ENCODE results near the gene TBC1D19. TPM values are rescaled to one million over a fixed set of nuclear protein-coding genes. Genes with fewer than 3 reads are reported as not detected.

TBC1D19 gene
- total RNA-seq, 4 donors from 2014 or later, result 4.3 to 78.4 (median 6.2) TPM

DNA sequence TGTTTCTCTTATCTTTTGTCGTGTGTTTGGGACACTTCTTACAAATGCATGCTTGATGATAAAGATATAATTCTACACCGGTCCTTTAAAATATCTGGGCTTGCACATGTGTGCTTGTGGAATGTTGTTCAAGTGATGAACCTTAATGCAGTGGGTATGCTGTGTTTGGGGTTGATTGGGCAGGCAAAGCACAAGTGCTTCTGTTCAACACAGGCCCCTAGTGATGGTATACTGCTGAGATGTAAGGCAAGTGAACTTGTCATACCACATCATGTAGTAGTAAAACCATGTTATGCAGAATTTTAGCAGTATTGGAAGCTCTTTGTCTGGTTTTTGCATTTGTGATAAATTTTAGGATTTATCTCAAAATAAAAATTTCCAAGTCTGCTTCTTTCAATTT, 23.9 kb downstream of the TBC1D19 start:
- no peak for DNase-seq

DNA sequence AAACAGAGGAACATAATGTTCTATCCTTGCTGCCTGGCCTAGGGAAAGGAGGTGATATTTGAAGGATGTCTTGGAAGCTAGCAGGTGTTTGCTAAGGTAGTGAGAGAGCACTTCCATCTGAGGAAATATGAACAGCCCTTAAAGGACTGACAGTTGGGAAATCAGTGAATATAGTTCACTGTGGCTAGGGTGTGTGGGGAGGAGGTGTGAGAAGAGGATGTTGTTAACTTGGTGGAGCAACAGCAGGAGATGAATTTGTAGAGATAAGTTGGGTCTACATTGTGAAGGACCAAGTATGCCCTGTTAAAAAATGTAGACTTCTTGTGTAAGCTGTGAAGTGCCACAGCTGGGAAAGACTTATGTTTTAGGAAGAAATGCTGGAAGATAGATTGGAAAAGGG, 25.5 kb downstream of the TBC1D19 start:
- no peaks in the 10 kb centered on the region for H3K27me3 ChIP-seq
- H3K4me3 ChIP-seq, result no peak overlapping the region
- H3K27ac ChIP-seq, result no peak overlapping the region
- TF ChIP-seq POLR2A (IDR thresholded peaks at IDR 0.05), result no peak
- TF ChIP-seq, protein P1, sequence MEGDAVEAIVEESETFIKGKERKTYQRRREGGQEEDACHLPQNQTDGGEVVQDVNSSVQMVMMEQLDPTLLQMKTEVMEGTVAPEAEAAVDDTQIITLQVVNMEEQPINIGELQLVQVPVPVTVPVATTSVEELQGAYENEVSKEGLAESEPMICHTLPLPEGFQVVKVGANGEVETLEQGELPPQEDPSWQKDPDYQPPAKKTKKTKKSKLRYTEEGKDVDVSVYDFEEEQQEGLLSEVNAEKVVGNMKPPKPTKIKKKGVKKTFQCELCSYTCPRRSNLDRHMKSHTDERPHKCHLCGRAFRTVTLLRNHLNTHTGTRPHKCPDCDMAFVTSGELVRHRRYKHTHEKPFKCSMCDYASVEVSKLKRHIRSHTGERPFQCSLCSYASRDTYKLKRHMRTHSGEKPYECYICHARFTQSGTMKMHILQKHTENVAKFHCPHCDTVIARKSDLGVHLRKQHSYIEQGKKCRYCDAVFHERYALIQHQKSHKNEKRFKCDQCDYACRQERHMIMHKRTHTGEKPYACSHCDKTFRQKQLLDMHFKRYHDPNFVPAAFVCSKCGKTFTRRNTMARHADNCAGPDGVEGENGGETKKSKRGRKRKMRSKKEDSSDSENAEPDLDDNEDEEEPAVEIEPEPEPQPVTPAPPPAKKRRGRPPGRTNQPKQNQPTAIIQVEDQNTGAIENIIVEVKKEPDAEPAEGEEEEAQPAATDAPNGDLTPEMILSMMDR (IDR thresholded peaks at IDR 0.05), result no peak
- DNase-seq, result no peak
- H3K4me1 ChIP-seq, result no peaks in the 10 kb centered on the region
- no peaks in the 10 kb centered on the region for H3K9me3 ChIP-seq
- H3K36me3 ChIP-seq, result no peaks in the 10 kb centered on the region

More for the DNA sequence above, 23.9 kb downstream of the TBC1D19 start:
- Histone ChIP-seq H3K9me3 (no peaks in the 10 kb centered on the region), H3K36me3 (no peaks in the 10 kb centered on the region), H3K27me3 (no peaks in the 10 kb centered on the region), H3K4me3 (no peak overlapping the region), H3K27ac (no peak overlapping the region), H3K4me1 (no peaks in the 10 kb centered on the region)
- no peak for TF ChIP-seq POLR2A (IDR thresholded peaks at IDR 0.05)
- TF ChIP-seq, protein P1 (IDR thresholded peaks at IDR 0.05), result no peak

DNA sequence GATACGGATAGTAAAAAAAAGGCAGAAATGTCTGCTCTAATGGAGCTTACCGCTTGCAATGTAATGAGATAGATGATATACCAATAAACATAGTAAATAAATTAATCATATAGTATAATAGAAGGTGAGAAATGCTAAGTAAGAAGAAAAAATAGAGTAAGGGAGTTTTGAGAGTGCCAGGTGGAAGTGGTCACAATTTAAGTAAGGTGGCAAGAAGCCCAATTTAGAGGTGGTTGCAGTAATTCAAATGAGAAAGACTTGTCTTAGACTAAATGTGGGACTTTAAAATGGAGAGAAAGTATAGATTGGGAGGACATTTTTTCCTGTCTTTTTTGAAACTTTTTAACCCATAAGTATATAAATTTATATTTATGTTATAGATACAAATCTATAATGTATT, 26.0 kb downstream of the TBC1D19 start:
- TF ChIP-seq, protein P1 (IDR thresholded peaks at IDR 0.05), result no peak
- no peak for TF ChIP-seq POLR2A (IDR thresholded peaks at IDR 0.05)
- no peaks in the 10 kb centered on the region for H3K9me3 ChIP-seq
- no peak for DNase-seq
- H3K4me1 ChIP-seq, result no peaks in the 10 kb centered on the region
- H3K27ac ChIP-seq, result no peak overlapping the region
- H3K27me3 ChIP-seq, result no peaks in the 10 kb centered on the region
- no peak overlapping the region for H3K4me3 ChIP-seq
- H3K36me3 ChIP-seq, result no peaks in the 10 kb centered on the region

DNA sequence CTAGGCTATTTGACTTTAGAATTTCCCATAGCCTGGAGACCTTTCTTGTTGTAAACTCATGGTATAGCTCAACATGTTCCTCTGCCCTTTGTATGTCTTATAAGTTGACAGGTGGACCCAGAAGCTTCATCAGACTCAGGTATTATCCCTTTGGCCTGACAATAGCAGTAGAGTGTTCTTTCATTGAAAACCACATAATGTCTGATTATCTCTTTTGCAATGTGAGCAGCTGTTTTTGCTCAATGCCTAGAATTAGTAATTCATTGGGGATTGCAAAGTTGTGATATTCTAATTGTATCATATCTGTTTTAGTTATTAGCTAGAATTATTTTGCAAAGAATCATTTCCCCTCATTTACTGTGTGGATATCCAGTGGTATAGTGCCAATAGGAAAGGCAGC, 27.5 kb downstream of the TBC1D19 start:
- Histone ChIP-seq H3K4me3 (no peak overlapping the region), H3K4me1 (no peaks in the 10 kb centered on the region), H3K27me3 (no peaks in the 10 kb centered on the region), H3K9me3 (no peaks in the 10 kb centered on the region), H3K27ac (no peak overlapping the region), H3K36me3 (no peaks in the 10 kb centered on the region)
- TF ChIP-seq, protein P1 (IDR thresholded peaks at IDR 0.05), result no peak
- TF ChIP-seq POLR2A (IDR thresholded peaks at IDR 0.05), result no peak
- DNase-seq, result no peak

DNA sequence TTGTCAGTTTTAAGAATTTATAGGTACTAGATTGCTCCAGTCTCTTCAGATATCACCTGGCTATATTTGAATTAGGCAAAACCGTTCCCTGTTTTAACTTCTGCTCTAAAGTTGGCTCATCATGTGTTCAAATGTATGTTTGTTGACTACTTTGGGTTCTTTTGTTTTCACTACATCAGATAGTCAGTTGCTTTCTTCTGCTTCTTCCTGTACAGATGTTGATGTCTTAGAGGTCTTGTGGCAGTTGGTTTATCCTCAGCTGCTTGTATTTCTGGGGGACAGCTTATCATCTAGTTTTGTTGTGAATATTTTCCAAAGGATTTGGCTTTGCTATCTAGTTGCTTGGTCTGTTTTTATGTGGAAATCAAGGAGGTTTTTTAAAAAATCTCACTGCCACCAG, 28.0 kb downstream of the TBC1D19 start:
- Histone ChIP-seq H3K36me3 (no peaks in the 10 kb centered on the region), H3K9me3 (no peaks in the 10 kb centered on the region), H3K27me3 (no peaks in the 10 kb centered on the region), H3K27ac (no peak overlapping the region), H3K4me3 (no peak overlapping the region), H3K4me1 (no peaks in the 10 kb centered on the region)
- no peak for DNase-seq
- TF ChIP-seq POLR2A (IDR thresholded peaks at IDR 0.05), result no peak
- TF ChIP-seq, protein P1 (IDR thresholded peaks at IDR 0.05), result no peak

DNA sequence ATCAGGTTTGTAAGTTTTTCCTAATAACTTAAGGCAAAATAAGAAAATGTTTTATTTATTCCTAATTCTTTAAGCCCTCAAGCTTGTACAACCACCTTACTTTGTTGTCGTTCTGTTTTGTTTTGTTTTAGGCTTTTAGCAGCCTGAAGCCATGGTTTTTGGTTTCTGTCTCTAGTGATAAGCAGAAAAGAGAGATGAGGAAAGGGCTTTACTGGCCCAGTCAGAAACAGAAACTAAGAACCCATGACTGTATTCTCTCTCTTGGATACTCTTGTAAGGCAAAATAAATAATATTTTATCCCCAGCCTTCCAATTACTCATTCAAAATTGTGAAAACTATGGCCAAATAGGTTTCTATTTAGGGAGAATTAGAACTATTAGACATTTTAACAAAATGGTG, 29.4 kb downstream of the TBC1D19 start:
- H3K9me3 ChIP-seq, result no peaks in the 10 kb centered on the region
- no peak overlapping the region for H3K27ac ChIP-seq
- no peak overlapping the region for H3K4me3 ChIP-seq
- H3K4me1 ChIP-seq, result no peaks in the 10 kb centered on the region
- no peak for TF ChIP-seq POLR2A (IDR thresholded peaks at IDR 0.05)
- TF ChIP-seq, protein P1 (IDR thresholded peaks at IDR 0.05), result no peak
- no peaks in the 10 kb centered on the region for H3K27me3 ChIP-seq
- no peaks in the 10 kb centered on the region for H3K36me3 ChIP-seq
- no peak for DNase-seq
